SK-N-MC (cell line): ENCODE results near the gene AQP2.
A peak's percentile ranks its signal among the peaks of the same experiment; 100 is the strongest.
"Not testable (repeated sequence)": the region's sequence is repeated elsewhere in the genome, so short reads cannot be mapped to it uniquely, and the experiment has no call there.

Experiments
- DNase-seq: peaks from one replicate; pipeline ENCODE4 v3.0.0-alpha.2; 2011; ENCODE audit warnings: low read depth, low spot score
- H3K27ac ChIP-seq: fragments of 200-600 bp; sonication (generic); 2 replicates; pipeline ENCODE4 v1.5.1; 2016; ENCODE audit warnings: mixed run types
- H3K36me3 ChIP-seq: fragments of 200-600 bp; sonication (generic); 2 replicates; pipeline ENCODE4 v1.6.1; 2017; ENCODE audit warnings: antibody characterized with exemption, low read length, mixed read lengths; ENCODE audit not compliant: insufficient read depth
- H3K4me3 ChIP-seq: fragments of 200-600 bp; sonication (generic); 2 replicates; pipeline ENCODE4 v1.5.1; 2016
- H3K9ac ChIP-seq: fragments of 200-600 bp; sonication (generic); 2 replicates; pipeline ENCODE4 v1.8.0; 2017; ENCODE audit warnings: mixed run types, mixed read lengths; ENCODE audit not compliant: insufficient read length
- H3K9me3 ChIP-seq: fragments of 200-600 bp; sonication (generic); 2 replicates; pipeline ENCODE4 v1.6.1; 2017; ENCODE audit warnings: low read depth, mild to moderate bottlenecking, antibody characterized with exemption, low read length, moderate library complexity, mixed read lengths
- EZH2 ChIP-seq: fragments of 200-600 bp; sonication (generic); IDR thresholded peaks from one replicate; pipeline ENCODE4 v1.6.1; 2017; ENCODE audit warnings: antibody characterized with exemption
- FOXP2 ChIP-seq: optimal IDR thresholded peaks from 2 replicates; pipeline ENCODE3; 2011; ENCODE audit warnings: mild to moderate bottlenecking, moderate library complexity; ENCODE audit not compliant: insufficient read depth; ENCODE audit errors: extremely low read length, control extremely low read depth
- POLR2AphosphoS5 ChIP-seq: IDR thresholded peaks from 2 replicates; pipeline ENCODE4 v1.6.1; 2012; ENCODE audit warnings: mild to moderate bottlenecking, low read depth, low read length, borderline replicate concordance

Gene AQP2

DNA sequence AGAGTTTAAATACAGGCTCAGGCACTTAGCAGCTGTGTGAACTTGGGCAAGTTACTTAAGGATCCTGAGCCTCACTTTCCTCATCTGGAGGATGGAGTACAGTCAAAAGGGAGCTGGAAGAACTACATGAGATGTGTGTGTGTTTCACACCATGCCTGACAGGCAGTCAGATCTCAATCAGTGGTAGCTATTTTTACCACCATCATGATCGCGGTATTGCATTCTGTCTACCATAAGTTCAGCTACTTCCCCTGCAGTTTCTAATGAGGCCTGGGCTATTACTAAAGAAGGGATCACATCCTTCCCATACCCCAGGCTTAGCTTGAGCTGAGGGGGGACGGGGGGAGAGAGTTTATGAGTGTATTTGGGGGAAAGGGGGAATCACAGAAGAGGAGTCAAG, 29.3 kb downstream of the AQP2 start:
- no peak overlapping the region for H3K27ac ChIP-seq

DNA sequence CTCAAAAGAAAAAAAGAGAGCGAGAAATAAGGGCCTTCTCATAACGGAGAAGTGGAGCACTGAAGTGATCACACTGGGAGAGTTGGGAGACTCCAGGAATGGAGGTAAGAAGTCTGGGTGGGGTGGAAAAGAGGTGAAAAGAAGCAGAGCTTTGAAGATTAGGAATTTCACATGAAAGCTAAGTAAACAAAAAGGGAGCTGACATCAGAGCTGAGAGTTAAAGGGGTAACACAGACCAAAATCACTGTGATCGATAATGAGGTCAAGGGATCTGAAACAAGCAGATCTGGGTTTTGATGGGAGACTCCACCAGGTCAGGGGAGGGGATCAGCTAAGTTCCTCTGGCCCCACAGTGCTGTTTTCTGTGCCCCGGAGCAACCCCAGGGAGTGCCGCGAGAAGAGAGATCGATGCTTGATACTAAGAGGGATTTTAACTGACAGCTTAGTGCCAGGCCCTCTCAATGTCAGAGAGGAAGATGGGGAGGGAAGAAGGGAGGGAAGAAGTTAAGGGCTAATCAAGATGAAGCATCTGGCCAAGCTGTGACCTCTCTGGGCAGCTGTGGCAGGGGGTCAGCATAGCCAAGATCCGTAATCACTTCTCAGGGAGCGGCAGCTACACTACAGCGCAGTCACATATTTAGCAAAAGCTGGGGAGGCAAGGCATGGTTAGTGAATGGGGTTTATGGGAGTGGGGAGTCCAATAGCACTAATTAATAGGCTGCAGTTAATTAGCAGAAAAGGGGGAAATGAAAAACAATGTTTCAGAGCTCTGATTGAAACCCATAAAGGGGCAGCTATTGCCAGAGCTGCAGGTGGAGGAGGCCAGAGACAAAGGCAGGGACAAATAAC, 30.2 kb downstream of the AQP2 start:
- Histone ChIP-seq H3K9ac (no peak overlapping the region), H3K27ac (no peak overlapping the region), H3K9me3 (no peaks in the 10 kb centered on the region), H3K36me3 (no peaks in the 10 kb centered on the region), H3K4me3 (no peak overlapping the region)
- no peak for DNase-seq
- no peak for TF ChIP-seq FOXP2
- no peak for TF ChIP-seq POLR2AphosphoS5
- TF ChIP-seq EZH2 = no peak

More for the DNA sequence above, 29.3 kb downstream of the AQP2 start:
- H3K9ac ChIP-seq = no peak overlapping the region
- DNase-seq = no peak
- H3K36me3 ChIP-seq = no peaks in the 10 kb centered on the region
- TF ChIP-seq POLR2AphosphoS5 (no peak), EZH2 (no peak), FOXP2 (no peak)
- H3K9me3 ChIP-seq = no peaks in the 10 kb centered on the region
- H3K4me3 ChIP-seq = no peak overlapping the region

DNA sequence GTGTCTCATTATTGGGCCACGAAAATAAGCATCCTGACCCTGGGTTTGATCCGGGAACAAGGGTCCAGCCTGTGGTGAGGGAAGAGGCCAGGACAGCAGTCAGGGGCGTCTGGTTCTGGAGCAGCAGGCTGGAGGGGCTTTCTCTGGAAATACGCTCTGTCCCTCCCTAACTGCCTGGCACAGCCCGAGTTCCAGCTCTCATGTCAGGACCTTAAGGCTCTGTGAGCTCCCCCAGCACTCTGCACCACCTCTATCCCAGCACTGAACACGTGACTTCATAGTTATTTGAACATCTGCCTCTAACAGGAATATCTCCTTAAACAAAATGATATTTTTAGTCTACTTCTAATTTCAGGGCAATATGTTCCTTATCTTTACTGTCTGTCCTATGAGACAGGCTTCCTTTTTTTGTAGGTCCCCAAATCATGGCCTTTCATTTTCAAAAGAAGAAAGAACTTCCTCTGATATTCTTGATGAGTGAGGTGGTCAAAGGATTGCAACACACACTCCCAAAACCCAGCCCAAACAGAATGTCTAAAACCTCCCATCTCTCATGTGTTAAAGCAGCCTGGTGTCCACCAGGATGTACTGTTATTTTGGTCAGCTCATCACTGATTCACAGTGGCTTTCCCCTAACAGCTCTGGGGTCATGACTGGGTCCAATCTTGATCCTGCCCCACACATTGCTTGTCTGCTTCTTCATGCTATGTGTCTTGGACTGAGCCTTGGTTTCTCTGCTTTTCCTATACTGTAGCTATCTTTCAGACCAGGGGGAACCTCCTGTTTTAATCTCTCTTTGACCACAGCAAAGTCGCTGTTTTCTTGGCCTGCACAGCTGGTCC, 31.9 kb downstream of the AQP2 start:
- no peak for TF ChIP-seq FOXP2
- TF ChIP-seq POLR2AphosphoS5 = no peak
- no peak for TF ChIP-seq EZH2
- no peaks in the 10 kb centered on the region for H3K9me3 ChIP-seq
- H3K4me3 ChIP-seq = no peak overlapping the region
- H3K36me3 ChIP-seq = peaks cover 5% of the 10 kb centered on the region
- DNase-seq = no peak
- no peak overlapping the region for H3K27ac ChIP-seq
- no peak overlapping the region for H3K9ac ChIP-seq

DNA sequence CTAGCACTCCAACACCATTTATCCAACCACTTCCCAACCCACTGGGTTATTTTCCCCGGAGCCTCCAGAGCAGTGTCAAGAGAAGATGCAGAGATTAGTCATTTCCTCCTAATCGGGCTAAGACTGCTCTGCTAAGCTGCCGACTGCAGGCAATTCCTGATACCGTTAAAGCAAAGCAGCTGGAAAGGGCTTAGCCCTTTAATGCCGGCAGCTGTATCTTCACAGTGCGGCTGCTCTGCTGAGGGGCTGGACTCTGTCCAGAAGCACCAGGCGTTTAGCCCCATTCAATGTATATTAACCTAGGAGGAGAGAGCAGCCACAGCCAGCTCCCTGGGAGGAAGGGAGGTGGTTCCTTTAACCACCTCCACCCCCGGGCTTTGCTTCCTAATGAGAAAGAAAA, 33.4 kb downstream of the AQP2 start:
- H3K4me3 ChIP-seq = peak overlapping the region; percentile 34; the same call in 1 of the 2 replicates
- H3K36me3 ChIP-seq = peaks cover 19% of the 10 kb centered on the region
- TF ChIP-seq EZH2 = no peak
- no peak for TF ChIP-seq FOXP2
- TF ChIP-seq POLR2AphosphoS5 = no peak
- no peak overlapping the region for H3K9ac ChIP-seq
- peak overlapping the region; percentile 66; the same call in 1 of the 2 replicates for H3K27ac ChIP-seq
- peak; percentile 18 for DNase-seq
- no peaks in the 10 kb centered on the region for H3K9me3 ChIP-seq

DNA sequence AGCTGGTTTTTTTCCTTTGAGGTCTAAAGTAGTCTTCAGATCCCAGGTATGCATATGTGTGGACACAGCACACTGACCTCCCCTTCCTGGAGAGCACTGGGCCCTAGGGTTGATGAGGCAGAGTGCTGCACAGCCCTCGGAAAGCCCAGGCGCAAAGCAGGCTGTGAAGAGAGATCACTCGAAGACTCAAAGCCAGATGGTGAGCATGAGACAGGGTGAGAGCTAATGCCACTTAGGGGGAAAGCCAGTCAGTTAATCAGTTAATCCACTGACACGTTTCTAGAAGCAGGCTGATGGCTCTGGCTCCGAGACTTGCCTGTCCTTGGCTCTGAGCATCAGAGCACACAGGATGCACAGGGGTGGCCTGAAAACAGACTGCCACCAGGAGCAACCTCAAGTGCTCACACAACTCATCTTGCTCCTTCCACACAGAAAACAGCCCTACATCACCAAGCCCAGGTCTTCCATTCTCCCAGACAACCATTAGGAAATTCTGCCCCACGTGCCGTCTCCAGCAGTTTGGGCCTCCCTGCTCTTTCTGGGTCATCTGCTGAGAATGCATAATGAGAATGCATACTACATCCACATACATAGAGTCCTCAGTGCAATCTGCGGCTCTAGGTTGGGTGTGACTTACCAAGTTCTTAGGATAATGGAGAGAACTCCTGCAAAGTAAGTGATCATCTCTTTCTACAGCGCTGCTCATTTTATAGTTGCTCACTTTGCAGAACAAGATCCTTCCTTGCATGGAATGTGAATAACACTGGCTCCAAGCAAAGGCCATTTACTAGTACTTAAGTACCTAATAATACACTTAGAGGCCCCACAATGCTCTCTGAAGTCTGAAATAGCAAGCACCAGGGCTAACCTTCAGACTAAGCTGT, 34.2 kb downstream of the AQP2 start:
- Histone ChIP-seq H3K27ac (peak overlapping the region; percentile 66; the same call in 1 of the 2 replicates), H3K4me3 (0 out of 2 replicates have a peak overlapping the region, but pooled peaks have one; percentile 34), H3K9me3 (no peaks in the 10 kb centered on the region), H3K9ac (no peak overlapping the region), H3K36me3 (peaks cover 28% of the 10 kb centered on the region)
- TF ChIP-seq POLR2AphosphoS5 (no peak), EZH2 (no peak), FOXP2 (no peak)
- no peak for DNase-seq

DNA sequence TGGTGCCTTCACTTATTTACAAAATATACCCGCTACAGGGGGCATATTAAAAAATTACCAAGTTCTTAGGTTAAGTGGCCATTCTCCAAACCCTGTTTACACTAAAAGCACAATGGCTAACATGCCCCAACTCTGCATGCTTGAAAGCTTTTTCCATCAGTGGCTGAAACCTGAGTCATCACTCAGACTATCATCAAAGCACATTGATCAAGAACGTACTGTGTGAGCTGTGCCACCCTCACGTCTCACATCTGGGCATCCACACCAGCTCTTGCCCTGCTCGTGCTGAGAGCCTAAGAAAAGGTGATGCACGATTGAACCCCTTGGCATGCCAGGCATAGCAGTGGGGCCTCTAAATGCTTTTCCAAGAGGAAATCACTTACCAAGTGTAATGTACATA, 35.4 kb downstream of the AQP2 start:
- H3K27ac ChIP-seq = no peak overlapping the region
- no peaks in the 10 kb centered on the region for H3K9me3 ChIP-seq
- no peak overlapping the region for H3K9ac ChIP-seq
- no peak for DNase-seq
- H3K36me3 ChIP-seq = peaks cover 40% of the 10 kb centered on the region
- TF ChIP-seq EZH2 (no peak), FOXP2 (no peak), POLR2AphosphoS5 (no peak)
- no peak overlapping the region for H3K4me3 ChIP-seq

DNA sequence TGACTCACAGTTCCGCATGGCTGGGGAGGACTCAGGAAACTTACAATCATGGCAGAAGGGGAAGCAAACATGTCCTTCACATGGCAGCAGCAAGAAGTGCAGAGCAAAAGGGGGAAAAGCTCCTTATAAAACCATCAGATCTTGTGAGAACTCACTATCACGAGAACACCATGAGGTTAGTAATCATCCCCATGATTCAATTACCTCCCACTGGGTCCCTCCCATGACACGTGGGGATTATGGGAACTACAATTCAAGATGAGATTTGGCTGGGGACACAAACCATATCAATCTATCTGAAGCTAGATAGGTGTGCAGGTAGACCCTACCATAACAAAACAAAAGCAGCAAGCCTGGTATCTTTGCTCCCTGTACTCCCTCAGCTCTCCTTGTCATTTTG, 35.9 kb downstream of the AQP2 start:
- H3K4me3 ChIP-seq, H3K27ac ChIP-seq, H3K9ac ChIP-seq, H3K9me3 ChIP-seq, DNase-seq: not testable (repeated sequence)
- H3K36me3 ChIP-seq = peaks cover 42% of the 10 kb centered on the region
